ENCODE results near the gene BCKDHB.

The BCKDHB gene

DNA sequence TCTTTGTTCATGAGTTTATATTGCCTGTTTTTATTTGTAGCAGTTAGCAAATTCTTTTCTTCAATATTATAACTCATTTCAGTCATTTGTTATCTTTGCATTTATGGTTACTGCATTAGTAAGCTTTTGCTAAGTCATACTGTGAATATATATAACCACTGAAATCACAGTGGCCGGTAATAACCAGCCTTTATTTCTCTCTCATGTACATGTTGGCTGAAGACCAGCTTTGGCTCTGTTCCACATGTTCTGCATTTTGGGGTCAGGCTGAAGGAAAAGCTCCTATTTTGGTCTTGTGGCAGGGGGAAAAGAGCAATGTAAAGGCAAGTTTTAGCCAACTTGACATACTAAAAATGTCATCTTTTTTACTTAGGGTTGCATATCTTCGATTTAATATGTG lies 276.3 kb downstream of the BCKDHB start:
- no peak for DNase-seq (ENCODE audit: low read depth in 2 of 2)

GRCh38 chr6:80388507-80388906 lies 282.0 kb downstream of the BCKDHB start:
- DNase-seq (ENCODE audit: low read depth in 2 of 2), result no peak

Data from stimulated activated CD4-positive, alpha-beta T cell treated with anti-CD3 and anti-CD28 coated beads, Interleukin-1b, Interleukin-23, amount 100 ng/mL, for 1 hour (primary cell).